A549 (cell line): ENCODE data around the gene PSMD7. TPM values are rescaled to one million over a fixed set of nuclear protein-coding genes. Genes with fewer than 3 reads are reported as not detected.

Experiments used
- ATAC-seq, 2 experiments: fragments of 200-7000 bp in 1 of 2; fragments of >200 bp in 1 of 2; cut with Nextera tagmentation in 1 of 2; cut with Tn5 transposase in 1 of 2; 3 replicates each; pipeline versions ENCODE4 v1.8.0 to v1.9.1; 2018 to 2020; ENCODE audit warnings: mild to moderate bottlenecking in 1 of 2, moderate library complexity in 1 of 2
- CTCF ChIA-PET: fragments of 300-600 bp; sonication (Branson Sonifier 250); formaldehyde crosslinking; extraction: SDS; loops from one replicate; lab custom pipeline; 2021; ENCODE audit warnings: antibody characterized with exemption, inconsistent platforms; lab: Yijun Ruan, JAX
- POLR2A ChIA-PET: fragments of 350-600 bp; formaldehyde crosslinking; extraction: SDS; loops from one replicate; lab custom pipeline; 2021; ENCODE audit warnings: antibody characterized with exemption, inconsistent platforms; lab: Yijun Ruan, JAX
- DNase-seq, 2 experiments: peaks; one replicate each; pipeline versions ENCODE4 v3.0.0 to v3.0.0-alpha.2; 2011 to 2016; ENCODE audit warnings: low read depth in 1 of 2, low spot score in 1 of 2
- FAIRE-seq: peaks from 2 replicates; lab custom pipeline; 2011; peaks lifted over from hg19 to GRCh38; lab: Jason Lieb, UNC
- H3K27ac ChIP-seq, 2 experiments: fragments of >200 bp; sonication (Bioruptor Twin); formaldehyde crosslinking; 3 replicates each; pipeline ENCODE4 v1.5.1; 2016 to 2017
- H3K4me1 ChIP-seq: fragments of >200 bp; sonication (Bioruptor Twin); formaldehyde crosslinking; 3 replicates; pipeline ENCODE4 v1.6.1; 2016
- H3K4me2 ChIP-seq: fragments of >200 bp; sonication (Bioruptor Twin); formaldehyde crosslinking; 3 replicates; pipeline ENCODE4 v1.6.1; 2016
- H3K4me3 ChIP-seq: fragments of >200 bp; sonication (Bioruptor Twin); formaldehyde crosslinking; 3 replicates; pipeline ENCODE4 v1.5.1; 2016
- H3K9me3 ChIP-seq: fragments of >200 bp; sonication (Bioruptor Twin); formaldehyde crosslinking; 3 replicates; pipeline ENCODE4 v1.6.1; 2016
- BHLHE40 ChIP-seq: IDR thresholded peaks from 2 replicates; pipeline ENCODE4 v1.6.1; 2012; ENCODE audit warnings: low read depth, low read length, inconsistent platforms
- CBX8 ChIP-seq: fragments of 200-600 bp; sonication (generic); IDR thresholded peaks from 2 replicates; pipeline ENCODE4 v1.6.1; 2016
- CHD4 ChIP-seq: fragments of 200-600 bp; sonication (generic); IDR thresholded peaks from 2 replicates; pipeline ENCODE4 v1.6.1; 2016; ENCODE audit warnings: antibody characterized with exemption, mild to moderate bottlenecking, borderline replicate concordance
- CTCF ChIP-seq: fragments of >200 bp; sonication (Bioruptor Twin); formaldehyde crosslinking; IDR thresholded peaks from 3 replicates; pipeline ENCODE4 v1.5.1; 2016
- EHF ChIP-seq: fragments of 250-450 bp; sonication (Bioruptor Pico); IDR thresholded peaks from 2 replicates; pipeline ENCODE4 v1.5.0; 2020; ENCODE audit warnings: mild to moderate bottlenecking
- EP300 ChIP-seq, 2 experiments: fragments of >200 bp; sonication (Bioruptor Twin); formaldehyde crosslinking; IDR thresholded peaks; 2 replicates in 1 of 2; 3 replicates in 1 of 2; pipeline ENCODE4 v1.6.1; 2016 to 2017
- ESRRA ChIP-seq: fragments of 150-350 bp; IDR thresholded peaks from 2 replicates; pipeline ENCODE4 v1.6.1; 2014; ENCODE audit warnings: mild to moderate bottlenecking, low read length, borderline replicate concordance
- GATA3 ChIP-seq: IDR thresholded peaks from 2 replicates; pipeline ENCODE4 v1.6.1; 2012; ENCODE audit warnings: borderline replicate concordance
- HDAC2 ChIP-seq: fragments of 200-600 bp; sonication (generic); IDR thresholded peaks from 2 replicates; pipeline ENCODE4 v1.6.1; 2016
- HEYL ChIP-seq: fragments of 250-450 bp; sonication (Bioruptor Pico); IDR thresholded peaks from 2 replicates; pipeline ENCODE4 v1.8.0; 2021; ENCODE audit warnings: mild to moderate bottlenecking, moderate library complexity
- HOXA7 ChIP-seq: fragments of 250-450 bp; sonication (Bioruptor Pico); IDR thresholded peaks from 2 replicates; pipeline ENCODE4 v1.5.0; 2020; ENCODE audit warnings: mild to moderate bottlenecking, moderate library complexity
- MAZ ChIP-seq: fragments of 150-350 bp; IDR thresholded peaks from 2 replicates; pipeline ENCODE4 v1.6.1; 2014; ENCODE audit warnings: antibody characterized with exemption, low read depth, low read length, borderline replicate concordance
- NPAS2 ChIP-seq: fragments of 250-450 bp; sonication (Bioruptor Pico); IDR thresholded peaks from 2 replicates; pipeline ENCODE4 v1.8.0; 2022; ENCODE audit warnings: mild to moderate bottlenecking, moderate library complexity, borderline replicate concordance
- NR3C1 ChIP-seq: fragments of >200 bp; sonication (Bioruptor Twin); formaldehyde crosslinking; IDR thresholded peaks from 3 replicates; pipeline ENCODE4 v1.6.1; 2017
- PBX3 ChIP-seq: IDR thresholded peaks from 2 replicates; pipeline ENCODE4 v1.6.1; 2012
- RAD21 ChIP-seq, 2 experiments: fragments of >200 bp in 1 of 2; sonication (Bioruptor Twin) in 1 of 2; formaldehyde crosslinking in 1 of 2; IDR thresholded peaks in 1 of 2; conservative IDR thresholded peaks in 1 of 2; 2 replicates in 1 of 2; 3 replicates in 1 of 2; pipeline ENCODE4 v1.6.1; 2012 to 2018; ENCODE audit warnings: inconsistent platforms in 1 of 2
- RARB ChIP-seq: fragments of 250-450 bp; sonication (Bioruptor Pico); IDR thresholded peaks from 2 replicates; pipeline ENCODE4 v1.8.0; 2021; ENCODE audit warnings: mild to moderate bottlenecking, moderate library complexity
- RCOR1 ChIP-seq: fragments of 150-350 bp; IDR thresholded peaks from 2 replicates; pipeline ENCODE4 v1.6.1; 2014; ENCODE audit warnings: antibody characterized with exemption, low read length, low read depth
- RFX5 ChIP-seq: fragments of 450-650 bp; IDR thresholded peaks from 2 replicates; pipeline ENCODE4 v1.7.1; 2014; ENCODE audit warnings: antibody characterized with exemption, mild to moderate bottlenecking, moderate library complexity
- RNF2 ChIP-seq: fragments of 200-600 bp; sonication (generic); IDR thresholded peaks from 2 replicates; pipeline ENCODE4 v1.6.1; 2016; ENCODE audit warnings: low read depth, mild to moderate bottlenecking, antibody characterized with exemption, moderate library complexity, borderline replicate concordance
- SMC3 ChIP-seq: fragments of >200 bp; sonication (Bioruptor Twin); formaldehyde crosslinking; IDR thresholded peaks from 3 replicates; pipeline ENCODE4 v1.6.1; 2018; ENCODE audit warnings: inconsistent platforms
- SREBF2 ChIP-seq: fragments of 450-650 bp; IDR thresholded peaks from 2 replicates; pipeline ENCODE4 v1.6.1; 2014; ENCODE audit warnings: mild to moderate bottlenecking, moderate library complexity
- TFCP2L1 ChIP-seq: fragments of 250-450 bp; sonication (Bioruptor Pico); IDR thresholded peaks from 2 replicates; pipeline ENCODE4 v1.5.0; 2021; ENCODE audit warnings: mild to moderate bottlenecking
- TP53 ChIP-seq: fragments of 250-450 bp; sonication (Bioruptor Pico); IDR thresholded peaks from 2 replicates; pipeline ENCODE4 v1.5.0; 2021; ENCODE audit warnings: mild to moderate bottlenecking, moderate library complexity
- ZSCAN20 ChIP-seq: fragments of 250-450 bp; sonication (Bioruptor Pico); IDR thresholded peaks from 2 replicates; pipeline ENCODE4 v1.8.0; 2022; ENCODE audit warnings: mild to moderate bottlenecking, moderate library complexity
- WGBS: methylation state at CpG from one replicate; pipeline ENCODE4 v1.1.6; 2017; ENCODE audit errors: missing lambda C conversion rate; 5-methylcytosine and 5-hydroxymethylcytosine counted together
- polyA plus RNA-seq, 4 experiments: library from polyadenylated mRNA; depleted of rRNA in 3 of 4; stranded (reverse); fragments of >200 nt; fragmentation: RNase III in 1 of 4; extraction: RNeasy Plus Mini Kit Qiagen cat#74134 plus additional on column Dnase treatment in 1 of 4; gene quantifications; 2 replicates in 3 of 4; 3 replicates in 1 of 4; pipeline ENCODE4 v1.2.3, GENCODE V29; 2011 to 2017
- TF ChIP-seq, protein P1 (sequence below): IDR thresholded peaks from 2 replicates; pipeline ENCODE4 v1.6.1; 2012

The PSMD7 gene
- polyA plus RNA-seq, 2 of the 4 experiments (the other 2 are of a cell fraction), result 211 to 219 TPM

DNA sequence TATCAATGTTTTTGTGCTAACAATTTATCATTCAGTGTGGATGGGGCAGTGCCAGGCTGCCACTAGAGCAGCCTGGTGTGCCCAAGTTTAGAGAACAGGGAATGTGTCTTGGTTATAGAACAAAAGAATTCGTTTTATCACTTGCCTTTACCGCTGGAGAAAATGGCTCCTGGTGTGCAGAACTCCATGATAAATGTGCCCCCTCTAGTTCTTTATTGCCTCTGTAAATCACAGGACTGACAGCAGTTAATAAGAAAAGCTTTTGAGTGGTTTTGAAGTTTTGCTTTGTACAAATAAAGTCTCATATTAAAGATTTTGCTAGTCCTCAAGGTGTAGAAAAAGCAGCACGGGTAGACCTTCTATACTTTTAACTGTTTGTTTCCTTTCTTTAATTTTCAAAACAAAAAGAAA, 28.2 kb upstream of the PSMD7 start:
- H3K27ac ChIP-seq, result no peak overlapping the region
- CTCF ChIA-PET, result no interaction called here
- WGBS, result 5% methylated on average over 3 of the region's 3 CpGs
- ATAC-seq (no peak; a peak in 1 of 6 replicates), FAIRE-seq (no peak), DNase-seq (no peak)
- no peaks in the 10 kb centered on the region for H3K9me3 ChIP-seq
- POLR2A ChIA-PET, result no interaction called here
- H3K4me3 ChIP-seq, result no peak overlapping the region
- TF ChIP-seq RNF2 (no peak), TFCP2L1 (no peak), TP53 (CRISPR knock-in tag) (no peak), EP300 (IDR thresholded peaks at IDR 0.05) (no peak), NR3C1 (no peak), HEYL (CRISPR knock-in tag) (no peak), RARB (no peak), SREBF2 (no peak), CHD4 (no peak), RAD21 (conservative IDR thresholded peaks at IDR 0.05 in 1 of 2, IDR thresholded peaks at IDR 0.05 in 1 of 2) (no peak), HOXA7 (CRISPR knock-in tag) (no peak), RFX5 (no peak)
- TF ChIP-seq, protein P1, sequence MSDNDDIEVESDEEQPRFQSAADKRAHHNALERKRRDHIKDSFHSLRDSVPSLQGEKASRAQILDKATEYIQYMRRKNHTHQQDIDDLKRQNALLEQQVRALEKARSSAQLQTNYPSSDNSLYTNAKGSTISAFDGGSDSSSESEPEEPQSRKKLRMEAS, result no peak
- H3K4me2 ChIP-seq, result no peak overlapping the region
- H3K4me1 ChIP-seq, result no peaks in the 10 kb centered on the region

- no peak for DNase-seq
- H3K4me3 ChIP-seq, result no peak overlapping the region
- no peaks in the 10 kb centered on the region for H3K4me1 ChIP-seq
- no peak for TF ChIP-seq GATA3
- no peak for TF ChIP-seq RAD21 (conservative IDR thresholded peaks at IDR 0.05 in 1 of 2, IDR thresholded peaks at IDR 0.05 in 1 of 2)
- TF ChIP-seq HDAC2, result no peak
- TF ChIP-seq PBX3, result no peak
- no peak for TF ChIP-seq TP53 (CRISPR knock-in tag)
- no peak for TF ChIP-seq CTCF
- TF ChIP-seq MAZ, result no peak
- no peak for TF ChIP-seq EHF (CRISPR knock-in tag)
- TF ChIP-seq NR3C1, result no peak
- TF ChIP-seq RCOR1, result no peak
- TF ChIP-seq ZSCAN20 (CRISPR knock-in tag), result no peak
- TF ChIP-seq NPAS2 (CRISPR knock-in tag), result no peak
- H3K9me3 ChIP-seq, result no peaks in the 10 kb centered on the region
- H3K27ac ChIP-seq, result no peak overlapping the region
- WGBS, result 13% methylated on average over 2 of the region's 2 CpGs
- no peak for FAIRE-seq
- no peak overlapping the region for H3K4me2 ChIP-seq
- POLR2A ChIA-PET, result no interaction called here
- CTCF ChIA-PET, result interaction anchor here (0.6 to 2.1 kb wide), 6 partner anchors 9 to 237 kb away, joined by 3 to 6 read pairs (median 4); no protein-coding TSS in a partner anchor
- peak; percentile 44 to 61; a peak in 4 of 6 replicates for ATAC-seq
Observed at GRCh38 chr16:74271872-74272271, 24.7 kb upstream of the PSMD7 start.

GRCh38 chr16:74275031-74275636, 21.5 kb upstream of the PSMD7 start:
- peak; percentile 38 to 44 for DNase-seq
- TF ChIP-seq ESRRA (no peak), CTCF (peak; percentile 75), RAD21 (conservative IDR thresholded peaks at IDR 0.05 in 1 of 2, IDR thresholded peaks at IDR 0.05 in 1 of 2) (peak; percentile 77 to 78), EHF (CRISPR knock-in tag) (no peak), CBX8 (no peak), SMC3 (peak; percentile 49; the same call in 2 of the 3 replicates), BHLHE40 (no peak), SREBF2 (no peak), PBX3 (no peak), HEYL (CRISPR knock-in tag) (no peak), HOXA7 (CRISPR knock-in tag) (no peak)

More at GRCh38 chr16:74275031-74275636, 21.5 kb upstream of the PSMD7 start:
- FAIRE-seq (peak; percentile 28), ATAC-seq (peak; percentile 41 to 66; a peak in 2 of 6 replicates)
- H3K4me2 ChIP-seq, result no peak overlapping the region
- no peaks in the 10 kb centered on the region for H3K4me1 ChIP-seq
- ChIA-PET POLR2A (no interaction called here), CTCF (interaction anchor here (0.6 to 2.2 kb wide), 24 partner anchors 8 to 1251 kb away, joined by 3 to 8 read pairs (median 4); no protein-coding TSS in a partner anchor)
- no peak overlapping the region for H3K4me3 ChIP-seq
- under 1% methylated on average over 2 of the region's 2 CpGs for WGBS
- no peak overlapping the region for H3K27ac ChIP-seq
- H3K9me3 ChIP-seq, result no peaks in the 10 kb centered on the region
